HG03108 (cell line): ENCODE measurements around the gene SAP25.
A peak's percentile ranks its signal among the peaks of the same experiment; 100 is the strongest.

Source experiments
- ATAC-seq: cut with Tn5 transposase; IDR thresholded peaks from one replicate; pipeline ENCODE4 v1.9.1; 2021; ENCODE audit warnings: moderate library complexity; ENCODE audit not compliant: unreplicated experiment

SAP25 gene

DNA sequence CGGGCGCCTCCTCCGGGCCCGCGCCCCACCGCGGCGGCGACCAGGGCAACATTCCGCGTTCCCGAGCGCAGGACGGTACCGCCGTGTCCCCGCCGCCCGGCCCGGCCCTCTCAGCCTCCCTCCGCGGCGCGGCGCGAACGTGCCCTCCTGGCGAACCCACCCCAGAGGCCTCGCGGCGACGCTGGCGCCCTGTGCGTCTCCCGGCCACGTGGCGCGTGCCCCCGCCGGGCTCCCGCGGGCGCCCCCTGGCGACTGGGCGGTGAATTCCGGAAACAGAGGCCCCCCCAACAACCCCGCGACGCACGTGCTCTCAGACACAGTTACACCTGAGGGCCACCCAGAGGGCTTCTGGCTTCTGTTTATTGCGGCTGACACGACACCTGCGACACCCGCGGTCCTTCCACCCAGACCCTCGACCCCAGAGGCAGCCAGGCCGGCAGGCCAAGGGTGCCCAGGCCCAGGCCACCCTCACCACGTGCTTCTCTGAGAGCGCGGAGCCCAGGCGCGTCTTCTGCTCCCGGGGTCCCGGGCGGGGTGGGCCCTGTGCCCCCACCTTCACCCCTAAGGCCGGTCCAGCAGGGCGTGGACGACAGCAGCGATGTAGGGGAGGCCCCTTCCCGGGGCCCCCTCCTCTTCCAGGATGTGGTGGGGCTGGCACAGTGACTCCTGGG lies at the start of gene SAP25:
Gene SAP25 (minus strand): TSS at position 210 of the 671 bp plus-strand sequence. CDS start 158 bp downstream, at position 52.
- ATAC-seq, result no peak

DNA sequence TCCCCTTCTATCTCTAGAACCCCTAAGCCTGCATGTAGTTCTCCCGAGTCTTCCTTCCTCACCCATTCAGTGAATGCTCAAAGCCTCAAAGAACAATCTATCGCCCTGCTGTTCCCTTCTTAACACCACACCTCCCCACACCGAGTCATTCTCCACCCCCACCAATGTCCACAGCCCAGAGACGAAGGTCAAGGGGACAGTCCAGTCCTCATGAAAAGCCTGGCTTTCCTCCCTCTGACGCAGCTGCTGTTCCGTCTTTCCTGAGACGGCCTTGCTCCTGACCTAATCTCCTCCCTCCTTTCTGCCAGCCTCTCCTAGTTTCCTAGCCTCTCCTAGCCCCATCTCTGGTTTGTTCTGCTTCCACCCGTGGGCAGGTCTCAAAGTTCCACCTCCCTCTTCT lies 47.9 kb upstream of the SAP25 start:
- no peak for ATAC-seq

GRCh38 chr7:100620804-100621203 lies 47.1 kb upstream of the SAP25 start:
- ATAC-seq, result no peak

GRCh38 chr7:100620239-100620638 lies 46.5 kb upstream of the SAP25 start:
- ATAC-seq, result no peak

GRCh38 chr7:100614308-100614861 lies 40.7 kb upstream of the SAP25 start:
- ATAC-seq, result no peak

GRCh38 chr7:100613412-100614175 lies 39.9 kb upstream of the SAP25 start:
- no peak for ATAC-seq

DNA sequence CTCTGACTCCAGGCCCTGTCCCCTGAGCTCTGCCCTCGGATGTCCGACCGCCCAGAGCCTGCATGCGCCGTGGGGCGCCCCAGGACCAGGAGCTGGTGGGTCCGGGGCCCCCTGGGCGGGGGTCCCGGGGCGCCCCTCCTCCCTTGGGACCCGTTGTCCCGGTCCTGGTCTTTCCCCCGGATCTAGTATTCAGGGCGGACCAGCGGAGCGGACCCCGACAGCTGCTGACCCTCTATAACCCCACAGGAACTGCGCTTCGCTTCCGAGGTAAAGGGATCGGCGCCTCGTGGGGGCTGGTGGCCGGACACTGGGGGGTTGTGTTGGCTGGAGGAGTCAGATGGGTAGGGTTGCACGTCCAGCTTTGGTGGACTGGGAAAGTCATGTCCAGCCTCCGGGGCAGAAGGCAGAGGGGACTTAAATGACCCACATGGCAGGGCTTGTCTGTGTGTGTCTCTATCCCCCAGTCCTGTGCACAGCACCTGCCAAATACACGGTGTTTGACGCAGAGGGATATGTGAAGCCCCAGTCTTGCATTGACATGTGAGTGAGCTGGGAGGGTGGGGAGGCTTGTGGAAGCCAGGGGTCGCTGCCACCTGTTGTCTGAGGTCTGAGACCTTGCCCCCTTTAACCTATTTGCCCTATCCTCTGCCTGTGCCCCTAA lies 39.2 kb upstream of the SAP25 start:
- no peak for ATAC-seq

DNA sequence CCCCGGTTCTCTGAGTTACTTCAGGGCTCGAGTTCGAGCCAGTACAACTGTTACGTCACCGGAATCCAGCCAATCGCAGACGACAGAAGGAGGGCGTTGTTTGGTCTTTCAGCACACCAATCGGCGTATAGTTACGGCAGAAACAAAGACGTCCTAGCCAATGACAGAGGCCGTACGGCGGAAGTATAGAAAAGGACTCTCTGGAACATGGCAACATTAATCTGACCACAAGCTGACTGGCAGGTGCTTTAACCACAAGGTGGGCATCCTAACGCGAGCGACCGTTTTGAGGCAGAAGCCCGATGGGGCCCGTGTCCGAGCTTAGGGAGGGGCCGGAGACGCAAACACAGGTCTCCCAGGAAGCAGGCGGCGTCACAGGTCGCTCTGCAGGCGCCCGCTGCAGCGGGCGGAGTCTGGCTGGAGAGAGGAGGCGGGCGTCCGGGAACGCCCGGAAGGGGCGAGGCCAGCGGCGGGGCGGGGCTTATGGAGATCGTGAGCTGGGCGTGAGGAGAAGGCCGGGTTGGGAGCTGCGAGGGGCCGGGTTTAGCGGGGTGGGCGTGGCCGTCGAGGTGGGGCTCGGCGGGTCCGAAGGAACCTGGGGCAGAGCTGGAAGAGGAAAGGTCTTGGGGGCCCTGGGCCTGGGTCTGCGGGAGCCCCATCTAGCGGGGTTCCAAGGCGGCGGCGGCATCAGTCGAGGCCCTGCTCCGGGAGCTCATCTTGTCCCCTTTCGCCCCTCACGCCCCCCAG lies 38.5 kb upstream of the SAP25 start, which contains the start of gene MOSPD3:
Gene MOSPD3 (plus strand): TSS at position 558 of the 747 bp plus-strand sequence. CDS start 252 bp downstream, outside the sequence.
- ATAC-seq, result peak; percentile 90

DNA sequence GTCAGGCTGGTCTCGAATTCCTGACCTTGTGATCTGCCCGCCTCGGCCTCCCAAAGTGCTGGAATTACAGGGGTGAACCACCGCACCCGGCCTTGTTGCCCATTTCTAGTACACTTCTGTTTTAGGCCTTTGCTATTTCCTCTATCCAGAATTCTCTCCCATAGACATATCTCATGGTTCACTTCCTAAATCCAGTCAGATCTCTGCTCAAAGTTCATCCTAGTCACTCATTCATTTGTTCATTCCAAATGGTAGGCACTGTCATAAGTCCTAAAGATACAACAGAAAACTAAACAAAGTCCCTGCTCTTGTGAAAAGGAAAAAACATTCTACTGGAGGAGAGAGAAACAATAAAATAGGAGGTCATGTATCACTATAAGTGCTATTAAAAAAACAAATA lies 36.3 kb upstream of the SAP25 start:
- ATAC-seq, result no peak

GRCh38 chr7:100607111-100607510 lies 33.4 kb upstream of the SAP25 start:
- ATAC-seq, result no peak

DNA sequence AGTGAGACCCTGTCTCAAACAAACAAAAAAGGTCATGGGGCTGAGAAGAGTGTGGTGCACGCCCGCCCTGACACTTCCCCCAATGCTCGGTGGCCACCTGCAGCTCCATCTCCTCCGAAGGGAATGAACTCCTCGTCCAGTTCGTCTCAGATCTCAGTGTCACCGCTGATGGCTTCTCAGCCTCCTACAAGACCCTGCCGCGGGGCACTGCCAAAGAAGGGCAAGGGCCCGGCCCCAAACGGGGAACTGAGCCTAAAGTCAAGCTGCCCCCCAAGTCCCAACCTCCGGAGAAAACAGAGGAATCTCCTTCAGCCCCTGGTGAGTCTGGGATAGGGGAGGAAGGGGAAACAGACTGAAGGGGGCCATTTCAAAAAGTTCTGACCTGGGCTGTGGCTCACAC lies 32.6 kb upstream of the SAP25 start:
- no peak for ATAC-seq

- no peak for ATAC-seq
These were observed 31.5 kb upstream of the SAP25 start for GRCh38 chr7:100604976-100605911.

DNA sequence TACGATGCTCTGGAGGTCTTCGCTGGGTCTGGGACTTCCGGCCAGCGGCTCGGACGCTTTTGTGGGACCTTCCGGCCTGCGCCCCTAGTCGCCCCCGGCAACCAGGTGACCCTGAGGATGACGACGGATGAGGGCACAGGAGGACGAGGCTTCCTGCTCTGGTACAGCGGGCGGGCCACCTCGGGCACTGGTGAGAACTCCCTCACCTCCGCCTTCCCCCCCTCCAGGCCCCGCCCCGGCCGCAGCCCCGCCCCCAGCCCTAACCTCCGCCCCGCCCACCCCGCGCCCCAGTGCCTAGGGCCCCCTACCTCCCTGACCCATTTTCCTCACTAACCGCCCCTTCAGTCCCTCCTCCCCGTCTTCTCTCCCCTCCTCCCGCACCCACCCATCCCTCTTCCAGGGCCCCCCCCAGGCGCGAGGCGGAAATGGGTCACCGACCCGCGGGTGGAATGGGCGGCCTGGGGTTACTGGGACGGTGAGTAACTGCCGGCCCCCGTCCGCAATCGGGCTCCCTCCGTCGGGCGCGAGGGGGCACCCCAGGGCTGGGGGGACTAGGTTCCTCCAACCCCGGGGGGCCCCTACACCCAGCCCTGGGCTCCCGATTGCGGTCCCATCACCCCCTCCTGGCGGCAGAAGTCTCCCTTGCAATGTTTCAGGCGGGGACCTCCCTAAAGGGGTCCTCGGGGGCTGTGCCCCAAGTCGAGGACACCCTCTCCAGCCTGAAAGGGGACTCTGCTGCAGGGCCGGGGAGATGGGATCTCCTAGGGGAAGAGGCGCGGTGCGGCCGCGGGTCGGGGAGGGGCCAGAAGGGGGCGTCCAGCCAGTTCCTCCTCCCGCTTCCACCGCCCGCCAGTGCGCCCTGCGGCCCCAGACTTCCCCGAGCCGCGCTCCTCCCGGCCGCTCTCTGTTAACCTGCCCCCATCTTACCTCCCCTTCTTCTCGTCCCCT lies 30.6 kb upstream of the SAP25 start:
- ATAC-seq, result peak; percentile 49

DNA sequence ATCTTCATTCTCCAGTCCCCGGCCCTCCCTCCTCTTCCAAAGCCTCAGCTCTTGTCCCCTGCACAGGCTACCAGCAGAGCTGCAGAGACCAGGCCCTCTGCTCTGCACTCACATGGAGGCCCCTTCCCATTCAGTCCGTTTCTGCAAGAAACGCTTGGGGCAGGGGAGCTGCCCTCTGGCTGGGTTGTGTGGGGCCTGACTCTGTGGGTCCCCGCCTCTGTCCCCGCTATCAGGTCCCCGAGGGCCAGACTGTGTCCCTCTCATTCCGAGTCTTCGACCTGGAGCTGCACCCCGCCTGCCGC lies 30.0 kb upstream of the SAP25 start:
- ATAC-seq, result no peak

DNA sequence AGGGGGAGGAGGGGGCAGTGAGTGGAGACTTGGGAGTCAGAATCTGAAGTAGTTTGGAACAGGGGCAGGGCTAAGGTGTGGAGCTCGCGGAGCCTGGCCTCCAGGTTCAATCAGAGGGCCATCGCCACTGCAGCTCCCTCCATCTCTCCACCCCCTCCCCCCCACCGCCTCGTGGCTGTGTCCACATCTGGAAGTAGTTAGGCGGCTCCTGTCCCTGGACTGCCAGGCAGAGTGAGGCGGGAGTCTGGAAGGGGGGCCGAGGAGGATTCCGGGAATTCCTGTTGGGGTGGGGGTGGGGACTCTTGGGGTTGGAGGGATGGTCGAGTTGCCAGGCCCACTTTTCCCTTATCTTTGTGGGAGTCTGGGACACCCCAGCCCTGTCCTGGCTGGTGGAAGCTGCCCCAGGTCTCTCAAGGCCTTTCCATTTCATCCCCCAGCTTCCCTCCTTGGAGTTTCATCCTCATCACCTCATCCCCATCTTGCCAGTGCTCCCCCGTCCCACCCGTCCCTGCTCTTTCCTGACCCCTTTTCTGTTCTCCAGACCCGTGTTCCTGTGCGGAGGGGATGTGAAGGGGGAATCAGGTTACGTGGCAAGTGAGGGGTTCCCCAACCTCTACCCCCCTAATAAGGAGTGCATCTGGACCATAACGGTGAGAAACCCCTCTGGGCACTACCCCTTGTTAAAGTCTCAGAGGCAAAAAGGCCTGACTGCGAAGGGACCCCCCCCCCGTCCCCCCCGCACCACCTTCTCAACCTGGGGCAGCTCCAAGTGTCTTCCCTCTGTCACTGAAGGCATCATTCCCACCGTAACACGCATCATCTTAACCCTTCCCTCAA lies 29.4 kb upstream of the SAP25 start:
- ATAC-seq, result no peak

DNA sequence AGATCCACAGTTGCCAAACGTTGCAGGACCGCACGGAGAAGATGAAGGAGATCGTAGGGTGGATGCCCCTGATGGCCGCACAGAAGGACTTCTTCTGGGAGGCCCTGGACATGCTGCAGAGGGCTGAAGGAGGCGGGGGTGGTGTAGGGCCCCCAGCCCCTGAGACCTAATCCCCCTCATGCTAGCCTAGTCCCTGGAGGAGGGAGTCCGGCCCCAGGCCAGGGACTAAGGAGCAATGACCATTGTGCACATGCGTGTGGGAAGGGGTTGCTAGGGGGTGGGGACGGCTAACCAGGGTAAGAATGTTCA lies 27.0 kb upstream of the SAP25 start:
- ATAC-seq, result no peak

DNA sequence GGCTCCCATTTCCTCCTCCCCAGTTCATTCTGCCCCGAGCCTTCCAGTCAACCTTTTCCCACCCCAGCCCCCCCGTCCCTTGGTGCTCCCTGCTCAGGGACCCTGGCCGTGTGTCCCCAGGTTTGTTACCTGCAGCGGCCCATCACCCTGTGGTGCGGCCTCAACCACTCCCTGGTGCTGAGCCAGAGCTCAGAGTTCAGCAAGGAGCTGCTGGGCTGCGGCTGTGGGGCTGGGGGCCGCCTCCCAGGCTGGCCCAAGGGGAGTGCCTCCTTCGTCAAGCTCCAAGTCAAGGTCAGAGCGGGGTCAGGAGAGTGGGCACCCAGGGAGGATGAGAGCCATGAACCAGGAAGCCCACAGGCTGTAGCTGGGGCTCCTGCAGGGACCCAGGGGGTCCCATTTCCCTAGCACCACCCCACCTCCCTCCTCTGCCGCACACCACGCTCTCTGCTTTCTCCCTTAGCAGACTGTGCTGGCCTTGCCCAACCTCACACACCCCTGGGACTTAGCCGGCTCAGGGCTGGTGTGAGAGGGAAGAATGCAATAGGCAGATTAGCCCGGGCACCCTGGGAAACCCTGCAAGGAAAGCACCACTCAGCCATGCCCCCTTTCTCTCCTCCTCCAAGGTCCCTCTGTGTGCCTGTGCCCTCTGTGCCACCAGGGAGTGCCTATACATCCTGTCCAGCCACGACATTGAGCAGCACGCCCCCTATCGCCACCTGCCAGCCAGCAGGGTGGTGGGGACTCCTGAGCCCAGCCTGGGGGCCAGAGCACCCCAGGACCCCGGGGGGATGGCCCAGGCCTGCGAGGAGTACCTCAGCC lies 26.4 kb upstream of the SAP25 start:
- ATAC-seq, result no peak
